Sigmoid colon (tissue), 3 donors: ENCODE measurements around the gene TBC1D23.

ENCODE experiments used
- POLR2A ChIP-seq, 2 donors: fragments of 450-650 bp; IDR thresholded peaks; one replicate each; pipeline ENCODE4 v1.6.1; 2016; ENCODE audit warnings: antibody characterized with exemption in 2 of 2, mild to moderate bottlenecking in 2 of 2, moderate library complexity in 2 of 2
- TF ChIP-seq, protein P1 (sequence below), 4 experiments: fragments of 450-650 bp in 3 of 4; fragments of 200-600 bp in 1 of 4; IDR thresholded peaks; one replicate each; pipeline ENCODE4 v1.5.1; 2016 to 2019; ENCODE audit warnings: antibody characterized with exemption in 4 of 4, mild to moderate bottlenecking in 3 of 4, moderate library complexity in 2 of 4

DNA sequence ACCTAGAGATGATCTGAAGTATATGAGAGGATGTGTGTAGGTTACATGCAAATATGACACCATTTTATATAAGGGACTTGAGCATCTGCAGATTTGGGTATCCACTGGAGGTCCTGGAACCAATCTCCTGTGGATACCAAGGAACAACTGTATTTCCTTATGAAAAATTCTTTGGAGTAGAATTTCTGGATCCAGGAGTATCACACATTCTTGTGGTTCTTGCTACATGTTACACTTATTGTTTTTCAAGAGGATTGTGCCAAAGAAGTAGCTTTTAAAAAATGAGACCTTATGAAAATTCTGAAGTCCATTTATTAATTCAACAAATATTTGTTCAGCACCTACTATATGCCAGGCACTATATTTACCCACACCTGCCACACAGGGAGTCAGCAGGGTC, 15.7 kb upstream of the TBC1D23 start:
- TF ChIP-seq, protein P1, sequence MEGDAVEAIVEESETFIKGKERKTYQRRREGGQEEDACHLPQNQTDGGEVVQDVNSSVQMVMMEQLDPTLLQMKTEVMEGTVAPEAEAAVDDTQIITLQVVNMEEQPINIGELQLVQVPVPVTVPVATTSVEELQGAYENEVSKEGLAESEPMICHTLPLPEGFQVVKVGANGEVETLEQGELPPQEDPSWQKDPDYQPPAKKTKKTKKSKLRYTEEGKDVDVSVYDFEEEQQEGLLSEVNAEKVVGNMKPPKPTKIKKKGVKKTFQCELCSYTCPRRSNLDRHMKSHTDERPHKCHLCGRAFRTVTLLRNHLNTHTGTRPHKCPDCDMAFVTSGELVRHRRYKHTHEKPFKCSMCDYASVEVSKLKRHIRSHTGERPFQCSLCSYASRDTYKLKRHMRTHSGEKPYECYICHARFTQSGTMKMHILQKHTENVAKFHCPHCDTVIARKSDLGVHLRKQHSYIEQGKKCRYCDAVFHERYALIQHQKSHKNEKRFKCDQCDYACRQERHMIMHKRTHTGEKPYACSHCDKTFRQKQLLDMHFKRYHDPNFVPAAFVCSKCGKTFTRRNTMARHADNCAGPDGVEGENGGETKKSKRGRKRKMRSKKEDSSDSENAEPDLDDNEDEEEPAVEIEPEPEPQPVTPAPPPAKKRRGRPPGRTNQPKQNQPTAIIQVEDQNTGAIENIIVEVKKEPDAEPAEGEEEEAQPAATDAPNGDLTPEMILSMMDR (IDR thresholded peaks at IDR 0.05): no peak
- TF ChIP-seq POLR2A (IDR thresholded peaks at IDR 0.05): no peak
